Measurements from ENCODE around the gene MYT1.

- TF ChIP-seq POLR2AphosphoS5 (IDR thresholded peaks at IDR 0.05) = no peak
- no peak for TF ChIP-seq CTCF (IDR thresholded peaks at IDR 0.05)
- TF ChIP-seq POLR2A (IDR thresholded peaks at IDR 0.05; ENCODE audit: low read depth) = no peak
- TF ChIP-seq EP300 (IDR thresholded peaks at IDR 0.05) = no peak
Observed at GRCh38 chr20:64212755-64213154, 48.5 kb downstream of the MYT1 start.
